NCI-H774 (cell line): ENCODE measurements around the gene ATP2B3.

Experiments
- DNase-seq: peaks from one replicate; lab custom pipeline; 2025; lab: John Stamatoyannopoulos, UW

Gene ATP2B3

DNA sequence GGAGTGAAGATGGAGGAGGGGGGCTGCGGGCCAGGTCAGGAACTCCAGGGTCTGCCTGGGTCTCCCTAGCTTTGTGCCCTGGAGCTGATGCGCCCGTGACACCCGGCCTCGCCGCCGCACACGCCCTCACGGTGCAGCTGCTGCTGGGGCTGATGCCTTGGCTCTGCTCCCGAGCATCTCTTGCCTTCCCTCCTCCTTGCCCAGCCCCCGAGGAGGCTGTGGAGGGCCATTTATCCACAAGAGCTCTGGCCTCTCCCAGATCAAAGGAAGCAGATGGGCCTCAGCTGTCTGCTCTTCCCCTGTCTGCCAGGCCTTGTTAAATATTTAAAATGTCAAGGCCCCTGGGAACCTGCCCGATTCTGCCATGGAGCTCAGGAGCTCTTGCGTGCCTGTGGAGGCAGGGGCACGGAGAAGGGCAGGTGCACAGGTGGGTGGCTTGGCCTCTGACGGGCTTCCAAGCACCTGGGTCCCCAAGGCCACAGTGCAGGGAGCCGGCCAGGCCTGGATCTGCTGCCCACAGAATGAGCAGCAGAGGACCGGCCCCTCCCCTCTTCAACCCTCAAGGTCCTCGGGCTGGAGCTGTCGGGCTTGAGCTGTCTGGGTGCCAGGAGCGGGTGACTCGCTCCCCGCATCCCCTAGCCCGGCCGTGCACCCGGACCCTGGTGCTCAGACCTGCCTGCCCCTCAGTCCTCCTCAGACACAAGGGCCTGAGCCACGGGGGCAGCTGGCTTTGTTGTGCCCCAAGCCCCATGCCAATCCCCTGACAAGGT is 20.3 kb downstream of the ATP2B3 start:
- DNase-seq = no peak

DNA sequence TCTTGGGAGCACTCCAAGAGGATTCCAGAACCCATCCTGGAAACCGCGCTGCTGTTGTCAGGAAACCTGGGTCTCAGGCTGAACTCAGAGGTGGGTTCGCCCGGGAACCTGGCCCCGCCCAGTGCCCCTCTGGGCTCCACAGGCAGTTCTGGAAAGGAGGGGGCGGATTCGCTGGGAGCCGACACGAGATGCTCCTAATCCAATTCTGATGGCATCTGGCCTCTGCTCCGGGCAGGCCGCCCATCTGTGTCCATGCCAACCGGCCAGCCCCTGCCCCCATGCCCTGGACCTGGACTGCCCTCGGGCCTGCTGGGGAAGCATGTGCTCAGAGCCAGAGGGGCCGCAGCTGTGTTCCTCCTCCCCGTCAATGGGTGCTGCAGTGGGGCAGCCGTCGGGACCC is 21.0 kb downstream of the ATP2B3 start:
- DNase-seq = no peak

DNA sequence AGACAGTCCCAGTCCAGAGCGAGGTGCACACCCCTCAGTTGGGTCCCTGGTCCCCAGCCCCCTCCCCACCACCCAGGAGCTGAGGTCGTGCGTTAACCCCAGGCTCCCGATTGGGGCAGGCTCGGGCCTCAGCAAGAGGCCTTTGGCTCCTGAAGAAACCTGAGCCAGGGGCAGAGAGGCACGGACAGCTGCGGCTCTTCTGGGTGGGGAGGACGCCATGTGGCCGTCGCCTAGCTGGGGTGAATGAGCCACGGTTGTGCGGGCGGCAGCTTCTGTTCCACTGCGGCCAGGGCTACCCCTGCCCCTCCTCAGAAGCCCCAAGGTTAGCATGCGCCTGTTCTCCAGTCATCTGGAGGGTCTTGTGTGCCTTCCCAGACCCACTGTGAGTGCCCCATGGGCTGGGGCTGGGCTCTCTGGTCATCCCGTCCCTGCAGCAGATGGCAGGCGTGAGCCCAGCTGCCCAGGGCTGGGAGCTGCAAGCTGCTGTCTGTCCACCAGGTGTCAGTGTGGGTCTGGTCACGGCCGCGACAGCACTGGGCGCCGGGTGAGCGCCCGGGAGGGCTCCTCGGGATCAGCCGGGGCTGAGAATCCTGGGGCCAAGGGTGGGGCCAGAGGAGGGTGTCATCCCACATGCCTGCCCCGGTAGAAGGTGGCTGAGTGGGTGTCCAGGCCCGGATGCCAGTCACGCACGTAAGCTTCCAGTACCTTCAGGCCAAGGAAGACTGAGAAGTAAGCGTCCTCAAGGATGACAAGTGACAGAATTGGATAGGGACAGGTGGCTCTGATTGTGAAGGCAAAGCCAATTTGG is 21.9 kb downstream of the ATP2B3 start:
- peak; percentile 18 for DNase-seq

DNA sequence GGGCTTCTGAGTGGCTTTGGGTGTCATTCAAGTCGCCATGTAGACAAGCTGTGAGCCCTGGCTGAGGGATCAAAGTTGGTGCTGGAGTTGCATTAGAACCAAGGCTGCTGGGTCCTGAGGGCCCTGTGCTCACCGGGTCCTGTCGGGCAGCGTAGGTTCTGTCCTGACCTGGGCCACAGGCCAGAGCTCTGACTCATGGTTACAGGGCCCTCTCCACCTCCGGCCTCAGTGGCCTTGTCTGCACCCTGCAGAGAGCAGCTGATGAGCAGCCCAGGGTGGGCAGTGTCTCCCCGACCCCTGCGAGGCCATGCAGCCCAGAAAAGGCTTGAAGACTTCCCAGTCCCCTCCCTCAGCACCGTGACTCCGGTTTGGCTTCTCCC is 22.5 kb downstream of the ATP2B3 start:
- DNase-seq = no peak

DNA sequence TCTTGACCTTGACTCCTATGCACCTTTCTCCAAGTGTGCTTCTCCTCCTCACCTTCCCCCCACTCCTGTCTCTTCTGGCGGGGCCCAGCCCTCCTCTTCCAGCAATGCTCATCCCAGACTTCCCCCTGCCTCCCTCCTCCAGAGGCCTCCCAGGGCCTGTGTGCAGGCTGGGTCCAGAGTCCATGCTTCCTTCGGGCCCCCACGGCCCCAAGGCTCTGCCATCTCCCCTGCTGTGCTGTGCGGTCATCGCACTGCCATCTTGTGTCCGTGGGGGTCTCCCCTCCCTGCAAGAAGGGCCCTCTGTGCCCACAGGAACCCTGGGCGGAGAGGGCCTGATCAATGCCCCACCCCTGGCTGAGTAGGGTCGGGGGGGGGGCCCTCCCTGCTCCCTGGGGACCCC is 27.3 kb downstream of the ATP2B3 start:
- no peak for DNase-seq

DNA sequence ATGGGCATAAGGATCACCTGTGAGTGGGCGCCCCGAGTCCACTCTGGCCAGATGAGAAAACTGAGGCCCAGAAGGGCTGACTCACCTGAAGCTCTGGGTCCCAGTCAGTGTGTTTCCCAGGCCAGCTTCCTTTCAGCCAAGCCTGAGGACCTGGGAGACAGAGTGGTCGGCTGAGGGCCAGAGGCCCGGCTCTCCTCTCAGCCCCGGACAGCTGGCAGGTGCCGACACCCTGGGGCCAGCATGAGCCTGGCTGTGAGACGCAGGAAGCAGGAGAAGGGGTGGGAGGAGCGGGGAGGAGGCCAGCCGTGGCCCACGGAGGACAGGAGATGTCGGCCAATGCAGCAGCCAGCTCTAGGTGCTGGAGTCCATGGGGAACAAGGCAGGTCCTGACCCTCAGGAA is 28.9 kb downstream of the ATP2B3 start:
- DNase-seq = no peak

DNA sequence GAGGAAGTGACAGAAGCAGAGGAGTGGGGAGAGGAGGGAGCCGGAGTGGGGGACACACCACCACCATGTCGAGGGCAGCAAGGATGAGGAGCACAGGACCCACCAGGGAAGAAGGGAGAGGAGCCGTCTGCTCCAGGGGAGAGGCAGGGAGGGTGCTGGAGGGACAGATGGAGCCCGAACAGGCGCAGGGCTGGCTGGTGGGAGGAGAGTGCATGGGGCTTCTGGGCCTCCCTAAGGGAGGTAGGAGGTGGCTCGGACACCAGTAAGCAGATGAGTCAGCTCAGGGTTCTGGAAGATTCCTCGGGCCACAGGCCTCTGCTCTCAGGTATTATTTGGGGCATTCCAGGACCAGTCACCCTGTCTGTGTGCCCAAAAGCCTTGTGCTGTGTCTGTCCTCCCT is 29.8 kb downstream of the ATP2B3 start:
- no peak for DNase-seq

DNA sequence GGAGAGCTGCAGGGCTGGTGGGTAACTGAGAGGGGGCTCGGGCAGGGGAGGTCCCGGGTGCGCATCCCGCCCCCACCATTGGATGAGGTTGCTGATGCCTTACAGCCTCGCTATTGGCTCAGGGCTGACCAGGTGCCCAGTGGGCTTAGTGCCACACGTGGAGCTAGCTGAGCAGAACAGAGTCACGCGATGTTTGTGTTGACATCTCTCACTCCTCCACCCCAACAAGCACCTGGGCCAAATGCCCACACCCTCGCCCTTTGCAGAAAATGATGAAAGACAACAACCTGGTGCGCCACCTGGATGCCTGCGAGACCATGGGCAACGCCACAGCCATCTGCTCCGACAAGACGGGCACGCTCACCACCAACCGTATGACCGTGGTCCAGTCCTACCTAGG is 31.8 kb downstream of the ATP2B3 start:
- DNase-seq = no peak

DNA sequence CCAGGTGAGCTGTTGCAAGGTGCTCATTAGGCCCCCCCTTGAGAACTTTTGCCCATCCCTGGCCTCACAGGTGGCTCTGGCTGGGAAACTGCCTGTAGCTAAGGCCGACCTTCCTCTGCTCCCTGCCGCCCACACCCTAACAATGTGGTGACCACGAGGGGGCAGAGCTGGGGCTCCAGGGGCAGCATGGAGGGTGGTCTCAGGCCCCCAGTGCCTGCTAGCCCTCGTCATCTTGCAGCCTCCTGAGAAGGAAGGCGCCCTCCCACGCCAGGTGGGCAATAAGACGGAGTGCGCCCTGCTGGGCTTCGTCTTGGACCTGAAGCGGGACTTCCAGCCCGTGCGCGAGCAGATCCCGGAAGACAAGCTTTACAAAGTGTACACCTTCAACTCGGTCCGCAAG is 32.4 kb downstream of the ATP2B3 start:
- no peak for DNase-seq

DNA sequence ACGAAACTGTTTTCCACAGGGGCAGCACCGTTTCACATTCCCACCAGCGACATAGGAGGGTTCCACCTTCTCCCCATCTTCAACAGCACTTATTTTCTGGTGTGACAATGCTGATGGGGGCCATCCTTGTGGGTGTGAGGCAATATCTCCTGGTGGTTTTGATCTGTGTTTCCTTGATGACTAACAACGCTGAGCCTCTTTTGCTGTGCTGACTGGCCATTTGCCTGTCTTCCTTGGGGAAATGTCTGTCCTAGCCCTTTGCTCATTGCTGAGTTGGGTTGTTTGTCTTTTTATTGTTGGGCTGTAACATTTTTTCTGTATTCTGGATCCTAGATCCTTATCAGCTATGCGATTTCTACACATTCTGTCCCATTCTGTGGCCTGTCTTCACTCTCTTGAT is 33.7 kb downstream of the ATP2B3 start:
- no peak for DNase-seq

DNA sequence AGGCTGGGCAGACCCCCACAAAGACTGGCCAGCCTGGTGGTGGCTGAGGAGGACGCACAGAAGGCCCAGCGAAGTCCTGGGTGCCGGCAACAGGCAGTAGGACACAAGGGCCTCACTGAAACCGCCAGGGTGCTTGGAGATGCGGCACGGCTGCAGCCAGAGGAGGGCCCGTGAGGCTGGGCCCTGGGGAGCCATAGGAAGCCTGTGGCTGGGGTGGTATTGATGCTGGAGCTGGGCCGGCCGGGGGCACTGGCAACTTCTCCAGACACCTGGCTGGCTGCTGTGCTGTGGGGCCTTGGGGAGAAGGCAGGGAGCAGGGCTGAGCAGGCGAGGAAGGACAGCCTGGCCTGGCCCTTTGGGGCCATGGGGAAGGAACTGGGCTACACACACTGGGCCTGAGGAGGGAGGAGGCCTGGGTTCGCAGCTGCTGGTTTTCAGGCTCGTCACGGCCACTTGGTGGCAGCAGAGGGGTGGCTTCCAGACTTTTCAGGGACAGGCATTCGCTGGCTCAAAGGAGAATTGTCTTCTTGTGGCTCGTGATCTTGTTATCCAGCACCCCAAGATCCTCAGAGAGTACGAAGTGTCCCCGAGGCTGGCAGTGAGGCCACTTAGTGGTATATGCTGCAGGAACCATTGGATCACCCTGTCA is 37.2 kb downstream of the ATP2B3 start:
- DNase-seq = peak; percentile 3

DNA sequence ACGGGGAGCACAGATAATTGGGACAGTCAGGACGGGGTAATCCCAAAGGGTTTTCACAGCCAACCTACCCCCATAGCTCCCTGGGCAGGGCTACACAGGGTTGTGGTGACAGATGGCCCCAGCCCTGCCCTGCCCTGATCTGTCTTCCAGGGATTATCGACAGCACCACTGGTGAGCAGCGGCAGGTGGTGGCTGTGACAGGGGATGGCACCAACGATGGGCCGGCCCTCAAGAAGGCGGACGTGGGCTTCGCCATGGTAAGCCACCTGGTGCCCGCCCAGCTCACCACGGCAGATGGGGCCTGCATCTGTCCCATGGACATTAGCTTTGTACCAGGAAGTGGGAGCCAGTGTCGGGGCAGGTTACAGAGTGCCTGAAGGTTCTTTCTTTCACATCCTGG is 39.3 kb downstream of the ATP2B3 start:
- DNase-seq = no peak

DNA sequence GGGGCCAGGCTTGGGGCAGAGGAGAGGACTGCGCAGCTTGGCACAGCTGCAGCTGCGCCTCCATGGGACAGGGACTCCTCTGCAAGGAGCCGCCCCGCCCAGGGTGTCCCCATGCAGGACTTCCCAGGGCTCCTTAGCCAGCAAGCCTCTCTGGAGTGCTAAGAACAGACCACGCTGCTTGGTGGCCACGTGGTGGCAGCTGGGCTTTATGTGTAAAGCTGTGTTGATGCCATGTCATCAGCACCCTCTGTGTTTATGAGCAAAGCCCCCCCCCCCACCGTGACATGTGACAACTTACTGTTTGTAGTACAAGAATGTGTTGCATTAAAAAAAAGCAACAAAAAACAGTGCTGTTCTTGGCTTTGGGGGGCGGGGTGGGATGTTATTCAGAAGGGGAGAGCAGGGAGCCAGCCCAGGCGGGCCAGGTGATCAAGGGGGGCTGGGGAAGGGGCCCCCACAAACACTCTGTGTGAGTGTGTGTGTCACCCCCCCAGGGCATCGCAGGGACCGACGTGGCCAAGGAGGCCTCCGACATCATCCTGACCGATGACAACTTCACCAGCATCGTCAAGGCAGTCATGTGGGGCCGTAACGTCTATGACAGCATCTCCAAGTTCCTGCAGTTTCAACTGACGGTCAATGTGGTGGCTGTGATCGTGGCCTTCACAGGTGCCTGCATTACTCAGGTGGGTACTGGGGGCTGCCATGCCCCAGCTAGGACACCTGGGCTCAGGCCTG is 40.3 kb downstream of the ATP2B3 start:
- no peak for DNase-seq

DNA sequence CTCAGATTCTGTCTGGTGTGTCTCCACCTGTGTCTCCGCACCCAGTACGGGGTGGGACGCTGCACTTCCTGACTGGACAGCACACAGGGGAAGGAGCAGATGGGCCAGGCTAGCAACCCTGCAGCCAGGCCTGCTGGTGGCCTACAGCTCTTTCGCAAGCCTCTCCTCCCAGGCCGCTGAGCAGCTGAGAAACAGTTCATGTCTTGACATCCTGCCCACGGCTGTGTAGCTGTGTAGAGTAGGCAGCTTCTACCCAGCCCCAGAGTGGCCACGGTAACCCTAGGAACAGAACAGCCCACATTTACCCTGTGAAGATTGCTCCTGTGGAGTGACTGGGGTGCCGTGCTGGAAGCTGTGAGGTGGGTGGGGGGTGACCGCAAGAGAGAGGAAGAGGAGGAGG is 42.6 kb downstream of the ATP2B3 start:
- no peak for DNase-seq

DNA sequence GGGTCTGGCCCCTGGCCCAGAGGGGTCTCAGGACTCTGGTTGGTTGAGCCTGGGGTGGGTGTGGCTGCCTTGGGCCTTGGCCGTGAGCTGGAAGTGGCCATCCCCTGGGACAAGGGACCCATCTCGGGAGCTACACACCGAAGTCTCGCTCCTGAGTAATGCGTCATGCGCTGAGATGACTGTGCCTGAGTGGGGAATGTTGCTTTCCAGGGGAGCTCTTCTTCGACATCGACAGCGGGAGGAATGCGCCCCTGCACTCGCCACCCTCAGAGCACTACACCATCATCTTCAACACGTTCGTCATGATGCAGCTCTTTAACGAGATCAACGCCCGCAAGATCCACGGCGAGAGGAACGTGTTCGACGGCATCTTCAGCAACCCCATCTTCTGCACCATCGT is 43.0 kb downstream of the ATP2B3 start:
- DNase-seq = no peak

DNA sequence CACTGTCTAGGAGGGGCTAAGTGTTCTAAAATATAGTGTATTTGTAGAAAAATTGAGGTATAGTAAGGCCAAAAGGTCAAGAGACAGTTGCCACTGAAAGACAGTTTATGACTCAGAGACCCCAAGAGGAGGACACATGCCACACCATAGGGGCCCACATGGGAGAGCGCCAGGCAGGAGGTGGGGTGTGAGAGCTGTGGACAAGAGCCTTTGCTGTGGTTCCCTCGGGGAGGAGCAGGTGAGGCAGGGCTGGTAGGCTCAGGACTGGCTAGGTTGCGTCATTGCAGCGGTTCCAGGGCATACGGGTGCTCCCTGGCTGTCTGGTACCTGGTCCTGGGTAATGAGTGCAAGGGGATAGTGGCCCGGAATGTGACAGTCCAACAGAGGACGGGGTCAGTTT is 43.9 kb downstream of the ATP2B3 start:
- no peak for DNase-seq

DNA sequence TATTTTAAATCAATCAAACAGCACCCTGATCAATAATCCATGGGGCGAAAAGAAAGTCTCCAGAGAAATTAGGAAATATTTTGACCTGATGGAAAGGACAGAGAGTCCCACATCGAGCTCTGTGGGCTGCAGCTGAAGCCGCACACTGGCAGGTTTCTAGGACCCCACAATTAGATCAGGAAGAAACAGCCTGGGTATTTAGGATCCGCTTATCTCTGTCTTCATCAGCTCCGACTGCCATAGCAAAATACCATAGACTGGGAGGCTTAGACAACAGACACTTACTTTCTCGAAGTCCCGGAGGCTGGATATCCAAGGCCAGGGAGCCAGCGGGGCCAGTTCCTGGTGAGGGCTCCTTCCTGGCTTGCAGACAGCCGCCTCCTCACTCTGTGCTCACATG is 45.1 kb downstream of the ATP2B3 start:
- no peak for DNase-seq

DNA sequence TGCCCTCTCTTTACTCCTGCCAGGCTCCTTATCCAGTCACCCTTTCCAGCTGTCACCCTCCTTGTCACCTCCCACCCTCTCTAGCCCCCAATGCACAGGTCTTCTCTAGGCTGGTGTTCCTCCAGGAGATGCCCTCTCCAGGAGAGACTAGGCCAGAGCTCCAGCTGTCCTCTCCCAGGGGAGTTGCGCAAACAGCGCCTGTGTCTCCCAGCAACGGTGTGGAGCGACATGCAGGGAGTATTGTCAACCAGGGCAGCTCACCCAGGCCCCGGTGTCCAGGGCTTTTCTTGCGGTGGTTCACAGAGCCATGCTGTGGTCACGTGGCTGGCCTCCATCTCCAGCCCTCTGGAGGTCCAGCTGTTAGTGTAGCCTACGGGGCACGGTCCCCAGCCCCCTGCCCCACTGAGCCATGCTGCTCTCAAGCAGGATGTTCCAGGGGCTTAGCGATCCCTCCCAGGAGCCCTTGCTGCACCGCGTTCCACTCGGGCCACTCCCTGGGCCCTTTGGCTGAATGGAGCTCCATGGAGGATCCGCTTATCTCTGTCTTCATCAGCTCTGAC is 46.7 kb downstream of the ATP2B3 start:
- DNase-seq = peak; percentile 53

DNA sequence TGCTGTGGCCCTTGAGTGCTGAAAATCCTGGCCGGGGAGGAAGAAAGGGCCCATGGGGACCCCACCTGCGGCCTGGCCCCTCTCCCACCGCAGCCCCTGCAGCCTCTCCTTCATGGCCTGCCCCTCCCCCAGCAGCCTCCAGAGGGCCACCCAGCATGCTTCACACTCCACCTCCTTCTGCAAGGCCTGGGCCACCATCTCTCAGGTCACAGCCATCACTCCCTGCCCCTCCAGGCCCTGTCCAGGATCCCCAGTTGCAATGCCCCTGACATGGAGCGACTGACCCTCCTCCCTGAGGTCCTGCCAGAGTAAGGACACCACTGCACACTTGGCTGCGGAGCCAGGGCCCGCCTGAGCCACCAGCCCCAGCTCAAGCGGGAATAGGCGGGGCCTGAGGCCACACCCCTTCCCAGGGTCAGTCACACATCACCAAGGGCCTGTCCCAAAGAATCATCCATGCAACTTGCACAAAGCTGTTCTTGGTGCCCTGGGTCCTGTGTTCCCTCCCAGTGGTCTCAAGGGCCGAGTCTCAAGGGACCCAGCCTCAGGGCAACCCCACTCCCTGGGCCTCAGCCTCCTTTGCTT is 48.6 kb downstream of the ATP2B3 start:
- DNase-seq = no peak

DNA sequence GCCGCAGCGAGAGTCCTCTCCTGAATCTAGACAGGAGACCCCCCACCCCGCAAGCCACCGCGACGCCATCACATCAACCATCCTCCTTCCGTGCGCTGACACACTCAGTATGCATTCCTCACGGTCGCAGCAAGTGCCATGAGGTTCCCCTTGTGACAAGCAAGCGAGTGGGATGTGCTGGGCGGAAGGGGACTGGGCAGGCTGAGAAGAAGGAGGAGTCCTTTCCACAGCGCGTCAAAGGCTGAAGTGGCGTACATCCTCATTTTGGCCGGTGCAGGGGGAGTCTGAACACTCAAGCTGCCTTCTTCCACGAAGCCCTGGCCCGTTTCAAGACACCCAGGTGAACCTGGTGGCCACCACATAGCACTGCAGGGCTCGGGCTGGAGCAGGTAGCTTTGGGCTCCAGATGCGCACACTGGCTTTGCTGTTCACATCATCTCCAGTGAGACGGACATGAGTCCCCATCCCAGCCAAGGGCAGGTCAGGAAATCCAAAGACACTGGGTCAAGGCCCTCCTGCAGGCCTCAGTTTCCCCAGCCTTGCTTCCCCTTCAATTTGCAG is 51.1 kb downstream of the ATP2B3 start:
- DNase-seq = no peak

DNA sequence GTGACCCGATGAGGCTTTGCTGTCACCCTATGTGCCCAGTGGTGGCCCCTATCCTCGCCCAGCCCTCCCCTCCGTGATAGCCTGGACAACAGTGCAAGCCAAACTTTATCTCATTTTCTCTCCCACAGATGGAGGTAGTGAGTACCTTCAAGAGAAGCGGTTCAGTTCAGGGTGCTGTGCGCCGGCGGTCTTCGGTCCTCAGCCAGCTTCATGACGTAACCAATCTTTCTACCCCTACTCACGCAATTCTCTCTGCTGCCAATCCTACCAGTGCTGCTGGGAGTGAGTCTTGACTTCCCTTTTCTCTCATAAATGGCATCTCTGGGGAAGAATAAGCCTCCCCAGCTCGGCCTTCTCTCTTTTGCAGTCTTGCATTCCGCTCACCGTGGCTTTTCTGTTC is 52.0 kb downstream of the ATP2B3 start:
- DNase-seq = no peak

DNA sequence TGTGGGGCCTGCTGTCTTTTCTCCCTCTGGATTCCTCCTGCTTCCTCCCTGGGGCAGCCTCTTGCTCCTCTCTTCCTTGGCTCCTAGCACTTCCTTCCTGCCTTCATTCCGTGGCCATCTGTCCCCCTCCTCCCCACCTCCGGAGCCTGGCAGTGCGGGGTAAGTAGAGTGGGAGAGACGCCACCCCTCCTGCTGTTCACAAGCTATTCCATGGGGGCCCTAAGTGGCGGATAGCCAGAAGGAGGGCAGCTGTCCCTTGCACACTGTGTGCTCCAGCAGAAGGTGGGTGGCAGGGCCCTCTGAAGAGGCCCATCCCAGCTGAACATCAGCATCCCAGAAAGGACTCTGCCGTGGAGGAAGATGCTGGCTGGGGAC is 54.1 kb downstream of the ATP2B3 start:
- no peak for DNase-seq
